K562 (cell line): ENCODE data around the gene TMPRSS9. TPM values are rescaled to one million over a fixed set of nuclear protein-coding genes. Genes with fewer than 3 reads are reported as not detected.

Source experiments
- MBD1 ChIP-seq: fragments of 250-450 bp; sonication (Bioruptor Pico); IDR thresholded peaks from 2 replicates; pipeline ENCODE4 v1.8.0; 2022; ENCODE audit warnings: inconsistent platforms
- MGA ChIP-seq: fragments of 450-650 bp; IDR thresholded peaks from 2 replicates; pipeline ENCODE4 v1.6.1; 2016; ENCODE audit warnings: mild to moderate bottlenecking, moderate library complexity
- PHTF2 ChIP-seq: fragments of 250-450 bp; sonication (Bioruptor Pico); IDR thresholded peaks from 2 replicates; pipeline ENCODE4 v1.5.0; 2021; ENCODE audit warnings: mild to moderate bottlenecking
- ZNF57 ChIP-seq: fragments of 450-650 bp; formaldehyde crosslinking; IDR thresholded peaks from 2 replicates; pipeline ENCODE4 v1.4.0; 2020; ENCODE audit warnings: mild to moderate bottlenecking, moderate library complexity
- polyA plus RNA-seq, 8 experiments: library from polyadenylated mRNA; depleted of rRNA in 4 of 8; stranded (reverse) in 5 of 8; unstranded in 3 of 8; fragments of >200 nt; fragmentation: Nextera tagmentation in 2 of 8; fragmentation: Illumina TruSeq in 1 of 8; extraction: Ambion mirVana in 2 of 8; extraction: Trizol in 1 of 8; gene quantifications; 2 replicates each; pipeline versions ENCODE4 v1.2.1 to v1.2.3, GENCODE V29; 2011 to 2014; ENCODE audit warnings: inconsistent platforms in 1 of 8, missing spikeins in 1 of 8
- total RNA-seq, 7 experiments: library from RNA; depleted of rRNA in 6 of 7; stranded (reverse); fragments of >200 nt in 6 of 7; fragmentation: Illumina TruSeq in 2 of 7; extraction: Trizol in 2 of 7; gene quantifications; 2 replicates each; pipeline versions ENCODE4 v1.2.1 to v1.2.3, GENCODE V29; 2011 to 2021; ENCODE audit warnings: low replicate concordance in 1 of 7

TMPRSS9 gene
- total and polyA plus RNA-seq, 9 of the 15 experiments (the other 6 are each of a cell fraction or from before 2014, with no cell fraction given) = 0.01 to 0.03 TPM; not detected in 7

GRCh38 chr19:2315121-2315817, 44.8 kb upstream of the TMPRSS9 start (continued):
- TF ChIP-seq MGA (no peak), MBD1 (CRISPR knock-in tag) (no peak), PHTF2 (CRISPR knock-in tag) (no peak), ZNF57 (CRISPR knock-in tag) (no peak)
